Adipocyte (in vitro differentiated cells): ENCODE data around the gene NANOS3.

Experiments used
- DNase-seq: peaks from one replicate; pipeline ENCODE4 v3.0.0-alpha.2; 2015; ENCODE audit warnings: low read depth
- H3K27me3 ChIP-seq: replicated peaks from 2 replicates; pipeline ENCODE4 v1.7.0; 2013; ENCODE audit warnings: mild to moderate bottlenecking, low read length, moderate library complexity; ENCODE audit not compliant: control insufficient read depth, insufficient read depth
- H3K36me3 ChIP-seq: 2 replicates; pipeline ENCODE4 v1.7.0; 2013; ENCODE audit warnings: low read length, mild to moderate bottlenecking, moderate library complexity; ENCODE audit not compliant: control insufficient read depth, insufficient read depth, severe bottlenecking
- H3K4me1 ChIP-seq: 2 replicates; pipeline ENCODE4 v1.7.0; 2013; ENCODE audit warnings: mild to moderate bottlenecking, low read length, moderate library complexity; ENCODE audit not compliant: control insufficient read depth, insufficient read depth
- H3K4me3 ChIP-seq: 2 replicates; pipeline ENCODE4 v1.7.0; 2013; ENCODE audit warnings: mild to moderate bottlenecking, low read length, moderate library complexity
- H3K9ac ChIP-seq: 2 replicates; pipeline ENCODE4 v1.7.0; 2013; ENCODE audit warnings: mild to moderate bottlenecking, low read length, moderate library complexity
- H3K9me3 ChIP-seq: 2 replicates; pipeline ENCODE4 v1.7.0; 2013; ENCODE audit warnings: mild to moderate bottlenecking, low read length, moderate library complexity; ENCODE audit not compliant: control insufficient read depth

NANOS3 gene

GRCh38 chr19:13860679-13861391 lies 16.1 kb upstream of the NANOS3 start:
- Histone ChIP-seq H3K4me1 (peaks cover 9% of the 10 kb centered on the region), H3K36me3 (no peaks in the 10 kb centered on the region), H3K9me3 (no peaks in the 10 kb centered on the region), H3K9ac (peak overlapping the region; percentile 86), H3K27me3 (no peaks in the 10 kb centered on the region), H3K4me3 (peak overlapping the region; percentile 83)
- DNase-seq = no peak

DNA sequence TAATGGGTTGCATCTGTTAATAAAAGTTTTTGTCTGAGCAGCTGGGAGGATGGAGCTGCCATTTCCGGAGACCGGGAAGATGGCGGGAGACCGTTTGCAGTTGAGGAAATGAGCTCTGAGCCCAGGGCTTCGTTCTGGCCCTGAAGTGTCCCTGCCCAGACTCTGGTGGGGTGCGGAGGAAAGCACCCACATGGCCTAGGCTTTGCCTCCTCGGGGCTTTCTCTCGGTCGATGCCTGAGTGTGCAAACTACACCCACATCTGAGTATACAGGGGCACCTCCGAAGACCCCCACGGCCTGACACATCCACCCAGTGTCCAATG lies 15.6 kb upstream of the NANOS3 start:
- DNase-seq = no peak
- Histone ChIP-seq H3K9me3 (no peaks in the 10 kb centered on the region), H3K27me3 (no peaks in the 10 kb centered on the region), H3K9ac (peak overlapping the region; percentile 86), H3K4me3 (peak overlapping the region; percentile 83), H3K36me3 (no peaks in the 10 kb centered on the region), H3K4me1 (peaks cover 13% of the 10 kb centered on the region)

GRCh38 chr19:13861714-13862531 lies 15.0 kb upstream of the NANOS3 start:
- DNase-seq = peak; percentile 94
- no peaks in the 10 kb centered on the region for H3K27me3 ChIP-seq
- no peaks in the 10 kb centered on the region for H3K36me3 ChIP-seq

DNA sequence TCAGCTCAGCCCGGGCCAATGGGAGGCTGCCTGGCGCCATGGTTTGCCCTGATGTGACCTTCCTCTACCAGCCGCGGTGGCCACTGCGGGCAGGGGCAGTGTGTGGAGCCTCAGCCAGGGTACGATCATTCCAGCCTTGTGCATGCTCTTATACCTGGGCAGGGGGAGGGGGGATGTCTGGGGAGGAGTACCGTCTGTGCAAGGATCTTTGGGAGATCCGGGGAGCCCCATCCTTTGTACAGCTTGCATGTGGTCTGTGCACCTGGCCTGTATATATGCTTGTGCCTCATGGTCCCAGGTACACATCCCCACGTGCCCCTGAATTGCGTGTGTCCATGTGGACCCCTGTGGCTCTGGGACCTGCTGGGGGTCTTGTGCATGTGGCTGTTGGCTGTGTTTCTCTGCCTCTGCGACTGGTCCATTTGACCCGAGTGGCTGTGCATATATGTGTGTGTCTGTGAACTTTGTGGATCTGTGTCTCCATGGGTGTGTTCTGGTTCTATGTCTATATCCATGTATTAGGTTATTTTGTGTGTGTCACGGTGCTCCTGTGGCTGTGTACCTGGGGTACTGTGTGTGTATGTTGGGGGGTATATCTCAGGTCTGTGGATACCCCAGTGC lies 12.8 kb upstream of the NANOS3 start:
- Histone ChIP-seq H3K9me3 (no peaks in the 10 kb centered on the region), H3K36me3 (no peaks in the 10 kb centered on the region), H3K27me3 (no peaks in the 10 kb centered on the region), H3K9ac (no peak overlapping the region), H3K4me1 (peaks cover 13% of the 10 kb centered on the region), H3K4me3 (no peak overlapping the region)
- no peak for DNase-seq

More at GRCh38 chr19:13861714-13862531, 15.0 kb upstream of the NANOS3 start:
- H3K9ac ChIP-seq = peak overlapping the region; percentile 86
- no peaks in the 10 kb centered on the region for H3K9me3 ChIP-seq
- peak overlapping the region; percentile 83 for H3K4me3 ChIP-seq
- peaks cover 13% of the 10 kb centered on the region for H3K4me1 ChIP-seq

GRCh38 chr19:13864667-13865570 lies 12.0 kb upstream of the NANOS3 start:
- DNase-seq = no peak
- no peaks in the 10 kb centered on the region for H3K9me3 ChIP-seq
- no peak overlapping the region for H3K4me3 ChIP-seq
- peaks cover 13% of the 10 kb centered on the region for H3K4me1 ChIP-seq
- no peaks in the 10 kb centered on the region for H3K36me3 ChIP-seq
- no peak overlapping the region for H3K9ac ChIP-seq
- no peaks in the 10 kb centered on the region for H3K27me3 ChIP-seq

DNA sequence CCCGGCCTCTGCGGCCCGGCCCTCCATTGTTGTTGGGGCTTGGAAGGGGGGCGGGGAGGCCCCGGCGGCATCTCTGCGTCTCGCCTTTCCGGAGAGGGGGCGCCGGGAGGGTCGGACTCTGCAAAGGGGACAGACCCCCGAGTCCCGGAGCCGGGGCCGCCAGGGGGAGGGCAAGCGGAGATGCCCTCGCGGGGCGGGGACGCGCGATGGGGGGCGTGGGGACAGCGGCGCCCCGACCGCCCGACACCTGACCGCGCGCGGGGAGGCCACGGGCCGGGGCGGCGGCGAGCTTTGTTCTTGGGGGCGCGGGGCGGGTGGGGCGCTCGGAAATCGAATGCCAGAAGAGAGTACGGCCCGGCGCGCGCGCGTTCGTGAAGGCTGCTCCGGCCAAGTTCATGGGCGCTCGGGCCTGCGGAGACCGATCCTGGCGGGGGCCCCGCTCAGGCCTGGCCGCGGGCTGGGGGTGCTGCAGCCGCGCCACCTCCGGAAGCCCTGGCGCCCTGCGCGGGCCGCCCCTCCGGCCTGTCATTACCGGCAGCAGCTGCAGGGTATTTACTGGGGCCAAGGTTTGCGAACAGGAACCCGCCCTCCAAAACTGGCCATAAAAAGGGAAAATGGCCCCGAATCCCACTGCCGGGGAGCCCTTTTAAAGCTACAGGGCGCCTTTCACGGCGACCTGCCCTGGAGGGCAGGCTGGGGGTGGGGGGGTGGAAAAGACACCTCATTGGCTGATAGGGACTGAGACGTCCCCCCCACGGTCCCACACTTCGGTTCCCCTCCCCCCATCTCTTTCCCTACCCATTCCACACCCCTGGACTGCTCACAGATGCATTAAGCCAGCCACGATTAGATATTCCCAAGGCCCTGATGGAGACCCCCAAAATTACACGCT lies 11.1 kb upstream of the NANOS3 start:
- no peaks in the 10 kb centered on the region for H3K9me3 ChIP-seq
- H3K27me3 ChIP-seq = no peaks in the 10 kb centered on the region
- DNase-seq = peak; percentile 64

GRCh38 chr19:13866463-13867046 lies 10.4 kb upstream of the NANOS3 start:
- Histone ChIP-seq H3K36me3 (no peaks in the 10 kb centered on the region), H3K4me3 (peak overlapping the region; percentile 80), H3K9me3 (no peaks in the 10 kb centered on the region), H3K4me1 (peaks cover 7% of the 10 kb centered on the region), H3K27me3 (no peaks in the 10 kb centered on the region), H3K9ac (peak overlapping the region; percentile 84)
- no peak for DNase-seq

More for the DNA sequence above, 11.1 kb upstream of the NANOS3 start:
- Histone ChIP-seq H3K4me3 (peak overlapping the region; percentile 80), H3K36me3 (no peaks in the 10 kb centered on the region), H3K4me1 (peaks cover 13% of the 10 kb centered on the region), H3K9ac (peak overlapping the region; percentile 84)

DNA sequence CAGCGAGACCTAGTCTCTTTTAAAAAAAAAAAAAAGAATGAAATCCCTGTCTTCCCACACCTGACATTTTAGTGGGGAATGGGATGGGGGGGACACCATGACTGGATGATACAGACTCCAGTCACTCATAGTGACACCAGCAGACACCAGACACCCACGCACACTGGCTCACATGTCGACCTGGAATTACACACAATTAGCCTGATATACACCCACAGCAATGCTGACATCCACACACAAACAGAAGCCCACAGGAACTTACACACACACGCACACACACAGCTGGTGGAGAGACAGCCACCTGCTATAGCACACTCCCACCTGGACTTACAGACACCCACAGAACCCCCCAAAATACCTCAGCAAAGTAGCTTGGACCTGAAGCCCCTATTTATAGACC lies 8.3 kb upstream of the NANOS3 start:
- H3K36me3 ChIP-seq = no peaks in the 10 kb centered on the region
- no peak overlapping the region for H3K9ac ChIP-seq
- H3K4me3 ChIP-seq = no peak overlapping the region
- peaks cover 7% of the 10 kb centered on the region for H3K4me1 ChIP-seq
- no peaks in the 10 kb centered on the region for H3K27me3 ChIP-seq
- no peak for DNase-seq
- H3K9me3 ChIP-seq = no peaks in the 10 kb centered on the region

DNA sequence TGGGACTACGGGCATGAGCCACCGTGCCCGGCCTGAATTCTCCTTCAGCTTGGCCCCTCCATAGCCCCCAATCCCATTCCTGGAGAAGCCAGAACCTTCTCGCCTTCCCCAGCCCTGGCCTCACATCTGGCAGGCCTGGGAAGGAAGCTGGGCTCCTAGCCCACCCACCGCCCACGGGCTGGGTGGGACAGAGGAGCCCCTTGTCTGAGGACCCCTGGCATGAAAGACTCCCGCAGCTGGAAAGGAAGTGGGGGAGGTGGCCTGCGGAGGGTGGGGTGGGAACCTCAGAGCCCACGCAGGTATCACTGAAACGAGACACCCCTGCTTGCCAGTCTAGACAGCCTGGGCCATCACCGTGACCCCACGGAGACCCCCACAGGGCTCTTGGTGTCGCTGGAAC lies 7.7 kb upstream of the NANOS3 start:
- no peak overlapping the region for H3K4me3 ChIP-seq
- H3K4me1 ChIP-seq = peaks cover 12% of the 10 kb centered on the region
- no peaks in the 10 kb centered on the region for H3K27me3 ChIP-seq
- H3K9ac ChIP-seq = no peak overlapping the region
- DNase-seq = no peak
- no peaks in the 10 kb centered on the region for H3K36me3 ChIP-seq
- no peaks in the 10 kb centered on the region for H3K9me3 ChIP-seq

- H3K4me3 ChIP-seq = no peak overlapping the region
- no peak overlapping the region for H3K9ac ChIP-seq
- no peaks in the 10 kb centered on the region for H3K36me3 ChIP-seq
- DNase-seq = no peak
- H3K9me3 ChIP-seq = no peaks in the 10 kb centered on the region
- H3K27me3 ChIP-seq = no peaks in the 10 kb centered on the region
- peaks cover 13% of the 10 kb centered on the region for H3K4me1 ChIP-seq
These were observed 6.1 kb upstream of the NANOS3 start for GRCh38 chr19:13870873-13871272.
